GM23248 (cell line): ENCODE measurements around the gene PMAIP1. TPM values are rescaled to one million over a fixed set of nuclear protein-coding genes. Genes with fewer than 3 reads are reported as not detected.

Experiments used
- DNase-seq: peaks from one replicate; pipeline ENCODE4 v3.0.0-alpha.2; 2015
- H2AFZ ChIP-seq: fragments of 200-600 bp; sonication (generic); 2 replicates; pipeline ENCODE4 v1.6.1; 2016; ENCODE audit warnings: antibody characterized with exemption
- H3F3A ChIP-seq: fragments of 200-600 bp; sonication (generic); 2 replicates; pipeline ENCODE4 v1.6.1; 2016; ENCODE audit warnings: mild to moderate bottlenecking, antibody characterized with exemption, mixed run types; ENCODE audit not compliant: insufficient read depth
- H3K27ac ChIP-seq: fragments of 200-600 bp; sonication (generic); 2 replicates; pipeline ENCODE4 v1.5.1; 2016; ENCODE audit warnings: mild to moderate bottlenecking
- H3K27me3 ChIP-seq: fragments of 200-600 bp; sonication (generic); replicated peaks from 2 replicates; pipeline ENCODE4 v1.6.1; 2016; ENCODE audit warnings: mild to moderate bottlenecking; ENCODE audit not compliant: insufficient read depth
- H3K36me3 ChIP-seq: fragments of 200-600 bp; sonication (generic); 2 replicates; pipeline ENCODE4 v1.6.1; 2016; ENCODE audit warnings: low read depth, mild to moderate bottlenecking
- H3K4me1 ChIP-seq: fragments of 200-600 bp; sonication (generic); 2 replicates; pipeline ENCODE4 v1.6.1; 2016; ENCODE audit warnings: mild to moderate bottlenecking; ENCODE audit not compliant: insufficient read depth
- H3K4me2 ChIP-seq: fragments of 200-600 bp; sonication (generic); one replicate; pipeline ENCODE4 v1.6.1; 2016; ENCODE audit warnings: mild to moderate bottlenecking; ENCODE audit not compliant: unreplicated experiment
- H3K4me3 ChIP-seq: fragments of 200-600 bp; sonication (generic); 2 replicates; pipeline ENCODE4 v1.5.1; 2016; ENCODE audit warnings: mild to moderate bottlenecking
- H3K79me2 ChIP-seq: fragments of 200-600 bp; sonication (generic); 2 replicates; pipeline ENCODE4 v1.6.1; 2016; ENCODE audit warnings: mild to moderate bottlenecking; ENCODE audit not compliant: insufficient read depth
- H3K9ac ChIP-seq: fragments of 200-600 bp; sonication (generic); 2 replicates; pipeline ENCODE4 v1.6.1; 2016; ENCODE audit warnings: mild to moderate bottlenecking
- H3K9me2 ChIP-seq: fragments of 200-600 bp; sonication (generic); 2 replicates; pipeline ENCODE4 v1.6.1; 2016; ENCODE audit warnings: mixed run types, mild to moderate bottlenecking, moderate library complexity; ENCODE audit not compliant: insufficient read depth
- H3K9me3 ChIP-seq: fragments of 200-600 bp; sonication (generic); one replicate; pipeline ENCODE4 v1.6.1; 2017; ENCODE audit warnings: low read depth
- H4K20me1 ChIP-seq: fragments of 200-600 bp; sonication (generic); 2 replicates; pipeline ENCODE4 v1.6.0; 2016; ENCODE audit not compliant: insufficient read depth
- EZH2 ChIP-seq: fragments of 200-600 bp; sonication (generic); IDR thresholded peaks from 2 replicates; pipeline ENCODE4 v1.6.1; 2018; ENCODE audit warnings: antibody characterized with exemption, mild to moderate bottlenecking; ENCODE audit not compliant: insufficient read depth, poor library complexity, severe bottlenecking
- EZH2phosphoT487 ChIP-seq: fragments of 200-600 bp; sonication (generic); IDR thresholded peaks from 2 replicates; pipeline ENCODE4 v1.6.1; 2018; ENCODE audit warnings: antibody characterized with exemption, moderate library complexity, mild to moderate bottlenecking, low read depth; ENCODE audit not compliant: insufficient read depth
- WGBS, 2 experiments: methylation state at CpG; one replicate each; pipeline ENCODE4 v1.1.6; 2015 to 2017; ENCODE audit warnings: low lambda C conversion rate in 2 of 2, low coverage in 1 of 2; ENCODE audit errors: missing lambda C conversion rate in 2 of 2; 5-methylcytosine and 5-hydroxymethylcytosine counted together
- in situ Hi-C: fragments of 300-500 bp; cut with MboI; formaldehyde crosslinking; loops from 2 replicates; pipeline ENCODE4 v1.15.0; 2020
- polyA plus RNA-seq: library from polyadenylated mRNA; unstranded; fragments of >200 nt; fragmentation: Nextera tagmentation; extraction: Ambion mirVana; gene quantifications from 2 replicates; pipeline ENCODE4 v1.2.1, GENCODE V29; 2016
- total RNA-seq: library from RNA; depleted of rRNA; stranded (reverse); fragments of >200 nt; shearing (Covaris generic); gene quantifications from 2 replicates; pipeline ENCODE4 v1.2.3, GENCODE V29; 2014

PMAIP1 gene
- total and polyA plus RNA-seq, 2 experiments from 2014 or later: 5.3 to 7.5 TPM

DNA sequence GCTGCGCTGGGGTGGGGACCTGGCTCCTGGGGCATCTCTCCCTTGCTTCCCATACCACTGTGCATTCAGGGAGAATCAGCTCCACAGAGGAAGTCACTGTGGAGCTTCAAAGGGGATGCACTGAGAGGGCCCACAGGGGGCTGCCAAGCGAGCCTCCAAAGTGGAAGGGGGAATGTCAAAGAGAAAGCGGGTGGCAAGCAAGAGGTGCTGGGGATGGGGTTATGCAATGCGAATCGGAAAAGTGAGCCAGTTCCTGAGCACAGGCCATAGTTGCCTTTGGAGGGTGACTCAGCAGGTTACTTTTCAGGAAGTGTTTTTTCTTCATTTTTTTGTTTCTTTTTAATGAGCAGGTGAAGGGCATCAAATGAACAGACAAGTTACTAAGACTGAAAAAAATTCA lies 17.6 kb downstream of the PMAIP1 start:
- Histone ChIP-seq H3K9ac (no peak overlapping the region), H3K4me1 (no peaks in the 10 kb centered on the region; the same call in 1 of the 2 replicates), H3K27me3 (no peaks in the 10 kb centered on the region), H3K36me3 (no peaks in the 10 kb centered on the region), H3K9me2 (no peaks in the 10 kb centered on the region), H3K27ac (no peak overlapping the region), H3F3A (no peaks in the 10 kb centered on the region), H3K4me2 (no peak overlapping the region), H3K79me2 (no peaks in the 10 kb centered on the region), H3K9me3 (no peaks in the 10 kb centered on the region), H4K20me1 (no peaks in the 10 kb centered on the region), H2AFZ (no peak overlapping the region), H3K4me3 (no peak overlapping the region)
- in situ Hi-C loops: no loop called here
- DNase-seq: peak; percentile 67
- WGBS, 2 experiments: 73 to 75% methylated on average over 5 of the region's 5 CpGs
- TF ChIP-seq EZH2: no peak
- TF ChIP-seq EZH2phosphoT487: no peak

DNA sequence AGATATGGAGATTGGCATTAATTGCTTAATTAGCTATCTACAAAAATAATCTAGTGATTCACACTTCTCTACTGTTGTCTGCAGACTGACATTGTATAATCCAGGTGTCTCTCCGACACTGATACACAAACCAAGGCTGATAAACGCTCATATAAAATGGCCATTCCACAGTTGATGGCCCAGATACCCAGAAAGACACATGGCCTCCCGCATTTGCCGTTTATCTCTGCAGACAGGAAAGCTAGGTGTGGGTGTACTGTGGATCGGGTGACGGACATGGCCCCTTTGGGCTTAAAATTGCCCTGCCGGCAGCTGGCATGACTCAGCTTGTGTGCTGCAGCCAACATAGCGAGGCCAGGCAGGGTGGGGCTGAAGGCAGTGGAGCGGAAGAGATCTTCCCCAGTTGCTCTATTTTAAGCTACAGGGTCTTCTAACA lies 18.5 kb downstream of the PMAIP1 start:
- no peak for TF ChIP-seq EZH2phosphoT487
- no peak for TF ChIP-seq EZH2
- Histone ChIP-seq H3K4me1 (no peaks in the 10 kb centered on the region; the same call in 1 of the 2 replicates), H2AFZ (no peak overlapping the region), H3K4me3 (no peak overlapping the region), H3K27me3 (no peaks in the 10 kb centered on the region), H3K79me2 (no peaks in the 10 kb centered on the region), H3K9me3 (no peaks in the 10 kb centered on the region), H3K4me2 (no peak overlapping the region), H3K9ac (no peak overlapping the region), H4K20me1 (no peaks in the 10 kb centered on the region), H3K9me2 (no peaks in the 10 kb centered on the region), H3K36me3 (no peaks in the 10 kb centered on the region), H3F3A (no peaks in the 10 kb centered on the region), H3K27ac (no peak overlapping the region)
- WGBS, 2 experiments: 43 to 54% methylated on average over 9 of the region's 9 CpGs
- DNase-seq: peak; percentile 64
- in situ Hi-C loops: no loop called here

DNA sequence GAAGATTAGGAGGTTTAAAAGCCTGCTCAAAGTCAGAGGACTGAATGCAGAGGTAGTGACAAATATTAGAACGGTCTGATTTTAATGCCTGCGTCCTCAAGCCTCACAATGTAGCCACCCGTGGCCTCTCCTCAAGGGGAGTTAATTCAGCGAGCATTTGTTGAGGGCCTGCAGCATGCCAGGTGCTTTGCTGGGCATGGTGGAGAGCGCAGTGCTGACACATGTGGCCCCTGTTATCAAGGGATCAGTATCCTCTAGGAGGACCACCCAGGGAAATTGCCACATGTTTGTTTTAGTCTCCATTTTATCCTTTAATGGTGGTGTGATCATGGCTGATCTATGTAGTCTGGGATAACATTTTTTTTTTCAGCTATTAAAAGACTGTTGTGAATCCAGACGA lies 19.2 kb downstream of the PMAIP1 start:
- no peaks in the 10 kb centered on the region for H3K27me3 ChIP-seq
- no peak overlapping the region for H3K4me3 ChIP-seq
- no peaks in the 10 kb centered on the region for H3K9me3 ChIP-seq
- H3K4me1 ChIP-seq: no peaks in the 10 kb centered on the region; the same call in 1 of the 2 replicates
- no peaks in the 10 kb centered on the region for H3K36me3 ChIP-seq
- in situ Hi-C loops: no loop called here
- TF ChIP-seq EZH2phosphoT487: no peak
- TF ChIP-seq EZH2: no peak
- no peak overlapping the region for H3K27ac ChIP-seq
- no peaks in the 10 kb centered on the region for H4K20me1 ChIP-seq
- H3F3A ChIP-seq: no peaks in the 10 kb centered on the region
- no peak for DNase-seq
- WGBS, 2 experiments: 97% methylated on average over 6 of the region's 6 CpGs
- no peaks in the 10 kb centered on the region for H3K9me2 ChIP-seq
- H3K9ac ChIP-seq: no peak overlapping the region
- H3K4me2 ChIP-seq: no peak overlapping the region
- no peak overlapping the region for H2AFZ ChIP-seq
- H3K79me2 ChIP-seq: no peaks in the 10 kb centered on the region

DNA sequence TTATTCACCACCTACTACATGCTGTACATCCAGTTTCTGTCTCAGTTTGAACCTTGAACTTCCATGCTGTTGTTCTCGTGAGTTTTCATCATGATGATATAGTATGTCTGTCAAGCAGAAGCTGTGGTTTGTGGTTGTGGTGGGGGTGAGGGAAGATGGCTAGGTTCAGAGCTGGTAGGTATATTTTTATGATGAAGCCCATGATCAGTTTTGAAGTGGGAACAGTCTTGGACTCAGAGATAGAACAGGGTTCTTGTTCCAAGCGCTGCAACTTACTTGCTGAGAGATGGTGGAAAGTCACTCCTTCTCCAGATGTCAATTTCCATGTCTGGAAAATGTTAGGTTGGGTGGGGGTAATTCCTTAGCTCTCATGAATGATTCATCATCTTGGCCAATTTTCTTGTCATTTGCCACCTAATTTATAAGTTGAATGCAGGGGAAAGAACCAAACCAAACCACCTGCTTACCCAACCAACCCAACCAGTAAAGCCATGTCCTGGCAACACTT lies 21.6 kb downstream of the PMAIP1 start:
- Histone ChIP-seq H4K20me1 (no peaks in the 10 kb centered on the region), H3K4me1 (no peaks in the 10 kb centered on the region; the same call in 1 of the 2 replicates), H3K27me3 (no peaks in the 10 kb centered on the region), H3K4me3 (no peak overlapping the region), H3K27ac (no peak overlapping the region), H3K9ac (no peak overlapping the region), H3K79me2 (no peaks in the 10 kb centered on the region), H3K4me2 (no peak overlapping the region), H3K36me3 (no peaks in the 10 kb centered on the region), H2AFZ (no peak overlapping the region), H3F3A (no peaks in the 10 kb centered on the region), H3K9me2 (no peaks in the 10 kb centered on the region), H3K9me3 (no peaks in the 10 kb centered on the region)
- DNase-seq: no peak
- in situ Hi-C loops: no loop called here
- 47 to 51% methylated on average over 2 of the region's 2 CpGs for WGBS, 2 experiments
- no peak for TF ChIP-seq EZH2phosphoT487
- no peak for TF ChIP-seq EZH2
